Measurements from ENCODE around the gene MRPS23. TPM values are rescaled to one million over a fixed set of nuclear protein-coding genes. Genes with fewer than 3 reads are reported as not detected.

Gene MRPS23
- total and polyA plus RNA-seq, 2 donors (not counting 1 experiment from before 2014, with no cell fraction given), result 27.9 to 40.0 TPM

DNA sequence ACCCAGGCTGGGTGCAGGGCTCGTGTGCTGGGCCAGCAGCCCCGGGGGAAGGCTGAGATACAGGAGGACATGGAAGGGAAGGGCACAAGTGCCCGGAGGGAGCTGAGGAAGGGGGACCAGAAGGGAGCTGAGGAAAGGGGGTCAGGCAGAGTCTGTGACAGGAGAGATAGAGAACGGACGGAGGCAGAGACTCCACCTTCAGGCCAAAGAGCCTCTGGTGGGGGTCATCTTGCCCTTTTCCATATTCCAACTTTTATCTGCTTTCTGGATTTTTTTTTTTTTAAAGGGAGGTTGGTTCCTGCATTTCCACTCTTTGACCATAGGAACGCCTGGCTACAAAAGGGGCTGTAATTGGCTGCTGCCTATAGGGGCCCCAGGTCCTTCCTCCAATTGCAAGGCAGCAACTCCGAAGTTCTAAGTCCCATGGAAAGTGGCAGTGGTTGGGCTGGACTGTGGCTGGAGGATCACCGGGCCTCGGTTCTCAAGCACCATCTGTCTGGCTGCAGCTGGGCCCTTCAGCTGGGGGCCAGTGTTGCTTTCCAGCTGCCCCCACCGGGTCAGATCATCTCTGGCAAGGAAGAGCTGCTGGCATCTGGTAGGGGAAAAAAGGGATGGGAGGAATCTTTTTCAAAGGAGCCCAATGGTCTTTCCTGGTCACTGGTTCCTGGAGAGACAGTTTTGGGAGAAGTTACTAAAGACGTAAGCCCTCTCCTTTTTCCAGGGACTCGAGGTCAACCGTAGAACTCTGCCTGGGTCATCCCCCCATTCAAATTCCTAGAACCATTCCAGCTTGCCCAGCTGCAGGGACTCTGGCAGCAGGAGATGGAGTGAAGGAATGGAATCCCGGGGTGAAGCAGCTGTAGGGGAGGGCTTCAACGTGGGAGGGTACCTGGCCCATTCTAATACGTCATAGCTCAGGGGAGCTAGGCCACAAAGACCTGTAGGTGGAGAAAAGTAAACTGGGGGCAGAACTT, 13.1 kb upstream of the MRPS23 start:
- Histone ChIP-seq H3K27me3 (ENCODE audit: control insufficient read depth, insufficient read depth, low read length) (no peaks in the 10 kb centered on the region), H4K20me1 (ENCODE audit: control insufficient read depth, extremely low read depth, insufficient read depth, low read length) (no peaks in the 10 kb centered on the region), H2AFZ (ENCODE audit: low read length) (no peak overlapping the region), H3K9me3 (ENCODE audit: control insufficient read depth, insufficient read depth, low read depth, low read length) (no peaks in the 10 kb centered on the region), H3K79me2 (ENCODE audit: control insufficient read depth, insufficient read depth, low read length) (no peaks in the 10 kb centered on the region), H3K4me3 (replicated peaks in 1 of 4; ENCODE audit: control extremely low read depth in 1 of 4, insufficient read depth in 1 of 4, low read depth in 3 of 4, low read length in 4 of 4) (no peak overlapping the region), H3K36me3 (ENCODE audit: control insufficient read depth, insufficient read depth, low read length) (peaks cover 13% of the 10 kb centered on the region), H3K4me2 (ENCODE audit: extremely low read depth, insufficient read depth, low read length) (no peak overlapping the region), H3K4me1 (ENCODE audit: control insufficient read depth, extremely low read depth, insufficient read depth, low read length) (peaks cover 38% of the 10 kb centered on the region), H3K9ac (ENCODE audit: insufficient read depth, low read length) (no peak overlapping the region), H3K27ac (ENCODE audit: insufficient read depth, low read length) (peak overlapping the region; percentile 78)
- TF ChIP-seq, protein P1, sequence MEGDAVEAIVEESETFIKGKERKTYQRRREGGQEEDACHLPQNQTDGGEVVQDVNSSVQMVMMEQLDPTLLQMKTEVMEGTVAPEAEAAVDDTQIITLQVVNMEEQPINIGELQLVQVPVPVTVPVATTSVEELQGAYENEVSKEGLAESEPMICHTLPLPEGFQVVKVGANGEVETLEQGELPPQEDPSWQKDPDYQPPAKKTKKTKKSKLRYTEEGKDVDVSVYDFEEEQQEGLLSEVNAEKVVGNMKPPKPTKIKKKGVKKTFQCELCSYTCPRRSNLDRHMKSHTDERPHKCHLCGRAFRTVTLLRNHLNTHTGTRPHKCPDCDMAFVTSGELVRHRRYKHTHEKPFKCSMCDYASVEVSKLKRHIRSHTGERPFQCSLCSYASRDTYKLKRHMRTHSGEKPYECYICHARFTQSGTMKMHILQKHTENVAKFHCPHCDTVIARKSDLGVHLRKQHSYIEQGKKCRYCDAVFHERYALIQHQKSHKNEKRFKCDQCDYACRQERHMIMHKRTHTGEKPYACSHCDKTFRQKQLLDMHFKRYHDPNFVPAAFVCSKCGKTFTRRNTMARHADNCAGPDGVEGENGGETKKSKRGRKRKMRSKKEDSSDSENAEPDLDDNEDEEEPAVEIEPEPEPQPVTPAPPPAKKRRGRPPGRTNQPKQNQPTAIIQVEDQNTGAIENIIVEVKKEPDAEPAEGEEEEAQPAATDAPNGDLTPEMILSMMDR (conservative IDR thresholded peaks at IDR 0.05 in 1 of 2, IDR thresholded peaks at IDR 0.05 in 1 of 2; ENCODE audit: low read depth in 1 of 2, low read length in 2 of 2), result no peak
- no peak for TF ChIP-seq EZH2 (IDR thresholded peaks at IDR 0.05; ENCODE audit: low read length, missing control alignments)
- DNase-seq (ENCODE audit: low read depth in 2 of 2), result peak in 1 of 2 donors; percentile 27

DNA sequence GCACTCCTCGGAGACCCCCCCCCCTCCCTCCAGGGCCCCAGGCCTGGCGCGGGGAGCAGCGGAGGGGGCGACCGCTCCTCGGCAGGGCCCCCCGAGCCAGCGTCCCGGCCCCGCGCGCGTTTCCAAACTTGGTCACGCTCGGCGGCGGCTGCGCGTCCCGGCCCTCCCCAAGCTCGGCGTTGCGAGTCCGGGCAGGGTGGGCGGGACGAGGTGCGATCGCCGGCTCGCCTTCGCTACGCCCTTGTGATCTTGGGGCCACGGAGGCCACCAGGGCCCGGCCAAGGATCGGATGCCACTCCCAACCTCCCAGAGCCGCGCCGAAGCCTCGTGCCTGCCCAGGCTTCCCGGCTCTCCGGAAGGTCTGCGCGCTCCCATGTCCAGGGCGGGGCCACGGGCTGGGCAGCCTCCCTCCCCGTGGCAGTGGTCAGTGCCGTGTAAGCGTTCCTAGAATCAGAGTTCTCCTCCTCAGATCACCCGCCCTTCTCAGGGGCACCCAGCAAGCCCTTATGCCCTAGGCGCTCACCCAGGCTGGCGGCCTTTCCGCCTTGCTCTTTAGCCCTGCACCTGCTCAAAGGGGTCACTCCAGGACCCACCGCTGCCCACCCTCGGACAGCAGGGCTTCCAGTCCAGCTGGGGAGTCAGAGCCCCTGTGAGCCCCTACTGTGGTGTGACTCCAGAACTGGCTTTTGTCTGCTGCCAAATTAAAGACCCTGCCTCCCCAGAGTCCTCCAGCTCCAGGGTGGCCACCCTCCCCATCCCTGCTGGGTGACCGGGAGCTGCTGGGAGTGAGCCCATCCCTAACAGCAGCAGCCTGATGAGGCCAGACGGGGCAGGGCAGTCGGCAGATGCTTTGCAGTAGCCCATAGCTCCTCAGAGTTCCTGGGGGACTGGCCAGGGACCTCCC, 12.2 kb upstream of the MRPS23 start:
- H2AFZ ChIP-seq (ENCODE audit: low read length), result no peak overlapping the region

More for the DNA sequence above, 12.2 kb upstream of the MRPS23 start:
- Histone ChIP-seq H3K27me3 (ENCODE audit: control insufficient read depth, insufficient read depth, low read length) (no peaks in the 10 kb centered on the region), H3K27ac (ENCODE audit: insufficient read depth, low read length) (peak overlapping the region; percentile 78), H3K36me3 (ENCODE audit: control insufficient read depth, insufficient read depth, low read length) (peaks cover 13% of the 10 kb centered on the region), H3K9me3 (ENCODE audit: control insufficient read depth, insufficient read depth, low read depth, low read length) (no peaks in the 10 kb centered on the region), H3K4me1 (ENCODE audit: control insufficient read depth, extremely low read depth, insufficient read depth, low read length) (peaks cover 34% of the 10 kb centered on the region), H3K4me3 (replicated peaks in 1 of 4; ENCODE audit: control extremely low read depth in 1 of 4, insufficient read depth in 1 of 4, low read depth in 3 of 4, low read length in 4 of 4) (peak overlapping the region in 2 of 4 experiments; percentile 18 to 48), H4K20me1 (ENCODE audit: control insufficient read depth, extremely low read depth, insufficient read depth, low read length) (no peaks in the 10 kb centered on the region), H3K4me2 (ENCODE audit: extremely low read depth, insufficient read depth, low read length) (peak overlapping the region; percentile 78), H3K79me2 (ENCODE audit: control insufficient read depth, insufficient read depth, low read length) (no peaks in the 10 kb centered on the region), H3K9ac (ENCODE audit: insufficient read depth, low read length) (peak overlapping the region; percentile 63)
- peak; percentile 41 to 56 for DNase-seq (ENCODE audit: low read depth in 2 of 2)
- TF ChIP-seq, protein P1 (conservative IDR thresholded peaks at IDR 0.05 in 1 of 2, IDR thresholded peaks at IDR 0.05 in 1 of 2; ENCODE audit: low read depth in 1 of 2, low read length in 2 of 2), result no peak
- no peak for TF ChIP-seq EZH2 (IDR thresholded peaks at IDR 0.05; ENCODE audit: low read length, missing control alignments)

Data from fibroblast of lung (primary cell).